ENCODE measurements around the gene NDUFAF7. TPM values are rescaled to one million over a fixed set of nuclear protein-coding genes. Genes with fewer than 3 reads are reported as not detected.

The NDUFAF7 gene
- total and polyA plus RNA-seq, 9 of the 15 experiments (the other 6 are each of a cell fraction or from before 2014, with no cell fraction given) = 14.9 to 41.6 (median 23.9) TPM

GRCh38 chr2:37196320-37197195 is 34.9 kb upstream of the NDUFAF7 start, which contains the start of gene CEBPZOS (continued):
- TF ChIP-seq E2F8 (IDR thresholded peaks at IDR 0.05; ENCODE audit: low read depth, partially characterized antibody) (no peak), ZNF444 (CRISPR knock-in tag; IDR thresholded peaks at IDR 0.05) (no peak), E2F6 (IDR thresholded peaks at IDR 0.05; ENCODE audit: borderline replicate concordance in 1 of 2, extremely low read depth in 1 of 2, insufficient read depth in 1 of 2, insufficient read length in 1 of 2, low read depth in 1 of 2, low read length in 1 of 2, poor library complexity in 1 of 2, severe bottlenecking in 1 of 2) (peak; percentile 67 to 83), ATF2 (CRISPR knock-in tag; IDR thresholded peaks at IDR 0.05) (peak; percentile 15; the same call in 1 of the 2 replicates), ZNF121 (CRISPR knock-in tag; conservative IDR thresholded peaks at IDR 0.05) (no peak), GMEB1 (CRISPR knock-in tag; IDR thresholded peaks at IDR 0.05) (peak; percentile 73), MAX (CRISPR knock-in tag; IDR thresholded peaks at IDR 0.05) (peak; percentile 90), FOXA3 (CRISPR knock-in tag; conservative IDR thresholded peaks at IDR 0.05 in 1 of 2, IDR thresholded peaks at IDR 0.05 in 1 of 2) (peak in 1 of 2 experiments; percentile 70; a peak in 2 of 4 replicates), TAF9B (IDR thresholded peaks at IDR 0.05; ENCODE audit: partially characterized antibody) (peak; percentile 22), ZEB2 (IDR thresholded peaks at IDR 0.05) (0 out of 2 replicates have a peak, but pooled peaks have one; percentile 26), ZBTB2 (IDR thresholded peaks at IDR 0.05) (peak; percentile 99), GTF2E2 (tag; IDR thresholded peaks at IDR 0.05) (peak; percentile 53; the same call in 1 of the 2 replicates), FOSL1 (tag; conservative IDR thresholded peaks at IDR 0.05) (0 out of 2 replicates have a peak, but pooled peaks have one; percentile 12)

Measured in K562 (cell line).